GM19193 (cell line): Measurements from ENCODE around the gene ZNF775.

Experiments used
- POLR2A ChIP-seq: IDR thresholded peaks from 4 replicates; pipeline ENCODE4 v1.6.1; 2011; ENCODE audit not compliant: insufficient read depth, insufficient read length; ENCODE audit errors: extremely low read depth

The ZNF775 gene

GRCh38 chr7:150435047-150435389 lies 55.9 kb downstream of the ZNF775 start:
- TF ChIP-seq POLR2A = no peak

- TF ChIP-seq POLR2A = peak; percentile 59
Measured at GRCh38 chr7:150435390-150436073, 56.4 kb downstream of the ZNF775 start.

- TF ChIP-seq POLR2A = no peak
Measured at GRCh38 chr7:150439967-150440366, 60.8 kb downstream of the ZNF775 start.

- TF ChIP-seq POLR2A = no peak
Measured at GRCh38 chr7:150441524-150441923, 62.4 kb downstream of the ZNF775 start.

- no peak for TF ChIP-seq POLR2A
Measured at GRCh38 chr7:150442811-150443210, 63.7 kb downstream of the ZNF775 start.

GRCh38 chr7:150443793-150444540 lies 64.8 kb downstream of the ZNF775 start:
- no peak for TF ChIP-seq POLR2A

GRCh38 chr7:150444674-150445365 lies 65.7 kb downstream of the ZNF775 start:
- TF ChIP-seq POLR2A = no peak

- no peak for TF ChIP-seq POLR2A
Measured at GRCh38 chr7:150446288-150446938, 67.3 kb downstream of the ZNF775 start.
